ENCODE results near the gene FAM107B.
"Not testable (repeated sequence)": the region's sequence is repeated elsewhere in the genome, so short reads cannot be mapped to it uniquely, and the experiment has no call there.

Gene FAM107B

GRCh38 chr10:14731875-14732512 lies 42.7 kb downstream of the FAM107B start:
- no peak for DNase-seq

DNA sequence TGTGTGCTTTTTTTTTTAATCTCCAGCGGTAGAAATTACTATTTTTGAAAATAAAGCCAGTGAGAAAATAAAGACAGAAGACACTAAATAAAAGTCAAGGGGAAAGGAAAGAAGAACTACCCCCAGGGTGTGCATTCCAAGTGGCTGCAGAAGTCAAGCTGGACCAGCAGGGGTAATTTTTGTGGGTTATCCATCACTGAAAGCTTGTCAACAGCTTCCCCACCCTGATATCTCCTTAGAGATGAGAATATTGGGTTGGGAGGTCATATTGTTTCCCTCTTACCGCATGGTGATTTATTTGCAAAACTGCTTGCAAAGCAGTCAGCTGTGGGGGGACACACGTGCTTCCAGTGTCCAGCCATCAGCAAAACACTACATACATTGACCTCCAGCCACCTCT lies 46.4 kb downstream of the FAM107B start:
- no peak for DNase-seq

GRCh38 chr10:14727924-14728323 lies 46.8 kb downstream of the FAM107B start:
- DNase-seq: no peak

DNA sequence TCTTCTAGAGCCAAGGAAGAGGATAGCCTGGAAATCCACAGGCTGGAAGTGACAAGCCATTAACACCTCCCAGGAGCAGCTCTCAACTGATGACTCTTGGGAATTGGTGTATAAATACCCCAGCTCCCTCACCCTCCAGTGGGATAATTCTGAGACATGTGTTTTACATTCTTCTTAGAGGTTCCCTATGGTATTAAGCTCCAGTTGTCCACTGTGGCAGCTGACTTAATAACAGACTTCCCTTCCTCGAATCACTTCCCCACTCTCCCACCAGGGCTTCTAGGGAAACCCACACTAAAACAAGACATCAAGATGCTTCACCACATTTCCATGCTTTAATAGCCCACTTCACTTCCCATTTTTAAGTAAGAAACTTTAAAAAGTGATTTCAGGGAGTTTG lies 47.2 kb downstream of the FAM107B start:
- no peak for DNase-seq

GRCh38 chr10:14724931-14725330 lies 49.8 kb downstream of the FAM107B start:
- no peak for DNase-seq

DNA sequence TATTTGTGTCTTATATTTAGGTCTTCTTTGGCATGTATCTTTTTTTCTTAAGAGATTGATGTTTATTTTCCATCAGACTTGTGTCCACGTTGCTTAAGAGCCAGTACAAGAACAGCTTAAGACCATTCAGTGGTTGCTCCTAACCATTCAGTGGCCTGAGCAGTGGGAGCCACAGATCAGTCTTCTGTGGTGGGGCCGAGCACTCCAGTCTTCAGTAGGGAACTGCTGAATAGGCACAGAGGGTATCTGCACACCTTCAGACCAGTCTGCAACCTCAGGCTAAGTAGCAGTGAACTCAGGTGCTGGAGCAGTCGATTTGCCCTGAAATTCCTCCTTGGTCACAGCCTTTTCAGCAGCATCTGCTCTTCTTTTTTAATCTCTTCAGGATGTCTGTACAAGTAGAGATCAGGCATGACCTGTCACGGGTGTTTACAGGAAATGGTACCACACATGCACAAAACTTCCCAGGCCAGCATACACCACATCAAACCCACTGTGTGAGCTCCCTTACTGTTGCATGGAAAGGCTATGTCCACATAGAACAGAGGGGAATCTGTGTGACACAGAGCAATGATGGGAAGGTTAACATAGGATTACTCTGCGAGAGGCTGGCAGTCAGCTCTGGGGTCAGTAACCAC lies 51.5 kb downstream of the FAM107B start:
- DNase-seq: no peak

DNA sequence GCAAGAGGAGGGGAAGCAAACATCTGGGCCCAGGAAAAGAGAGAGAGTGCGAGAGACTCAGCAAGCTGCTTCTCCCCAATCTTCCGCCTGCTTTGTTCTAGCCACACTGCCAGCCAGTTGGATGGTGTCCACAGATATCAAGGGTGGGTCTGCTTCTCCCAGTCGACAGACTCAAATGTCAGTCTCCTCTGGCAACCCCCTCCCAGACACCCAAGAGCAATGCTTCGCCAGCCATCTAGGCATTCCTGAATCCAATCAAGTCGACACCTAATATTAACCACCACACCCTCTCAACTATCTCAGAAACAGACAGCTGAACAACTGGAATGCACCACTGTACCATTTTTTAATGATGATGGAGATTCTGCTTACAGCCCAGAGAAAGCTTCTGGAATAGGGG lies 57.1 kb downstream of the FAM107B start:
- DNase-seq: no peak

DNA sequence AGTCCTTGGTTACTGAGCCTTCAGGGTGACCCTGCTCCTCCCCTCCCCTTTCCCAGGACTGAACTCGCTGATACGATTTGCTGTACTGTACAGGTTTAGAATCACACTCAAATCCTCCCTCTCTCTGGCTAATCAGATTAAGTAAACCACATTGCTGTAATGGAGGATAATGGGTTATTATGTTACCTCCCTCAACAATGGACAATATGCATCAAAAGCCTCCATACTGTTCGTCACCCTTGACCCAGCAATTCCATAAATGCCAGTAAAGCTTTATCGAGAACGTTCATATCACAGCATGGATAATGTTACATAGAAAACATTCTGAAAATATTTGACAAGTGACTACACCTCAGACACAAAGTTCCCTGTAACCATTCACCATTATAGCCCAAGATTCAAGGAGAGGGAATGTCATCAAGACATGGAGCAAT lies 61.7 kb downstream of the FAM107B start:
- no peak for DNase-seq

GRCh38 chr10:14709344-14709743 lies 65.4 kb downstream of the FAM107B start:
- not testable (repeated sequence) for DNase-seq

DNA sequence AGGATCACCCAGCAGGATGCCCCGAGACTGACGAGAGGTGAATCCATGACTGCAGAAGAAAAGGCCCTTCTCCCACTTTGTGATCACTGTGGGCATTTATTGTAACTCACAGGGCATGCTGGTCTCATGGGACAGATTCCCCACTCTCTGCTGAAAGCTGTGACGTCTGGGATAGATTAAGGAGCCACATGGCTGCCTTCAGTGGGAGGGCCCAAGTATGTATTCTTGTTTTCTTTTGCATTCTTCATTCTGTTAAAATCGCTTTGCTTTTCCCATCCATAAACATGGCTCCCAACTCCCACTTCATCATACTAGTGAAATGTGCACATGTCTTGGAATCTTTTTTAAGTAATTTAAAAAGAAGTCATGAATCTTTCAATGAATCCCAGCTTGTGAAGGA lies 67.2 kb downstream of the FAM107B start:
- DNase-seq: no peak

- DNase-seq: no peak
These were observed 69.0 kb downstream of the FAM107B start for GRCh38 chr10:14705548-14706230.

- DNase-seq: no peak
These were observed 71.1 kb downstream of the FAM107B start for GRCh38 chr10:14703631-14704001.

- no peak for DNase-seq
These were observed 73.2 kb downstream of the FAM107B start for GRCh38 chr10:14701466-14701865.

GRCh38 chr10:14700546-14700945 lies 74.2 kb downstream of the FAM107B start:
- no peak for DNase-seq

- DNase-seq: no peak
These were observed 75.2 kb downstream of the FAM107B start for GRCh38 chr10:14699482-14699881.

DNA sequence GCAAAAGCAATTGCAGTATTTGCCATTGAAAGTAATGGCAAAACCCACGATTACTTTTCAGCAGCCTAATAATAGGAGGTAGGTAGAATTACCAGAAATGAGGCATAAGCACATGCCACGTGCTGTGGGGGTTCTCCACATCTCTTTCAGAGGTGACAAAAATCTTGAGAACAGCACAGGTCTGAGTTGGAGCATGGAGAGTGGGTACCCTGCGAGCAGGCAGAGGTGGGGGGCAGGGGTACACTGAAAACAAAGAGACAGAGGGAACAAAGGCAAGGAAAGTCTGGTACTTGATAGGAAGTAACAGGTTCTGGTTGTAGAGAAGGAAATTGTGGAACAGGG lies 75.9 kb downstream of the FAM107B start:
- no peak for DNase-seq

DNA sequence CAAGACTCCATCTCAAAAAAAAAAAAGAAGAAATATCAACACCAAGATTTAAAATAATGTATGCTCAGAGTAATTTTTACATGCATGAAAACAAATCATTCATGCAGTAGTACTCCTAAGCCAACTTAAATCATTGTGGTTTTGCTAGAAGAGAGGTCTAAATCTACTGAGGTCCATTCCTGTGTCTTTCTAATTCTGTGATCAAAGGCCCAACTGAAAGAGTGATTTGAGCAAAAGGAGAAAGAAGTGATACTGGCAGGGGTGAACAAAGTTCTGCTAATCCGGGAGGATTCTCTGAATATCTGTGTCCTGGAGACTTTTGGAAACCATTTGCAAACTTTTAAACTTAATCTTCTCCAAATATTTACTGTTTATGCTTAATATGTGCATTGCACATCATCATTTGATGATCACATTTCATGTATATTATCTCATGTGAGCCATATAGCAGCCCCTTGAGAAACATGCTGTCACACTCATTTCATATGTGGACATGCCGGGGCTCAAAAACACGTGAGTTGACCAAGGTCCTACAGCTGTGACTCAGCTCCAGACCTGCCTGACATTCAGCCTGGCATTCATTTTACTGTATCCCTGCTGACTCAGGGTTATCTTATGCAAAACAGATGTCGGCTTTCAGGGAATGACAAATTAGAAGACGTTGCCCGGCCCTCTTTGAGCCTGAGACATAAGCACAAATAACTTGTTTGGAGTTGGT lies 76.4 kb downstream of the FAM107B start:
- DNase-seq: no peak

- DNase-seq: no peak
These were observed 77.4 kb downstream of the FAM107B start for GRCh38 chr10:14697281-14697680.

DNA sequence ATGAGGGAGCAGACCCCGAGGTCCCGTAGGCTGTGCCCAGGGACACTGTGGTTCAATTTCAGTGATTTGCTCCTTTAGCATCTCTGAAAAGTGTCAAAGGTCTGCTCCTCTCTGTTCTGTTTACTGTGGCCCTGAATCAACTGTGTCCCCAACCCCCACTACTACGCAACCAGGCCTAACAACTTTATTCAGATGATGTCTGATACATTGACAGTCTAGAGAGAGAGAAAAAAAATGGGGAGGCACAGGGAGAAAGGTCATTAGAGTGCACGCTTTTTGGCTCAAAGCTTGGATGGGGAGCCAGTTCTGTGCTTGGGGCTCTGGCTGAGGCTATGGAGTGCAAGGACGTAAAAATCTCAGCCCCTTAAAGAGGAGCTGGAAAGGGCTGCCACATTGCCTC lies 77.9 kb downstream of the FAM107B start:
- DNase-seq: no peak

DNA sequence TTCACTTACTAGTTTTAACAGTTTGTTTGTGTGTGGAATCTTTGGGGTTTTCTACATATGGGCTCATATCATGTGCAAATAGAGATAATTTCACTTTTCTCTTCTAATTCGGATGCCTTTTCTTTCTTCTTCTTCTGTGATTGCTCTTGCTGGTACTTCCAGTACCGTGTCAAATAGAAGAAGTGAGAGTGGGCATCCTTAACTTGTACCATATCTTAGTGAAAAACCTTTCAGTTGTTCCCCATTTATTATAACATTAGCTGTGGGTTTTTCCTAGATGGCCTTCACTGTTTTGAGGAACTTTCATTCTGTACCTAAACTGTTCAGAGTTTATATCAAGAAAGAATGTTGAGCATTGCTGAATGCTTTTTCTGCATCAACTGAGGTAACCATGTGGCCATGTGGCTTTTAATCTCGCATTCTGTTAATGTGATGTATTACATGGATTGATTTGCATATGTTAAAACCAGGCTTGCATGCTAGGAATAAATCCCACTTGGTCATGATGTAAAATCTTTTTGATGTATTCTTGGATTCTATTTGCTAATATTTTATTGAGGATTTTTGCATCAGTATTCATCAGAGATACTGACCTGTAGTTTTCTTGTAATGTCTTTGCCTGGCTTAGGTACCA lies 78.7 kb downstream of the FAM107B start:
- no peak for DNase-seq

DNA sequence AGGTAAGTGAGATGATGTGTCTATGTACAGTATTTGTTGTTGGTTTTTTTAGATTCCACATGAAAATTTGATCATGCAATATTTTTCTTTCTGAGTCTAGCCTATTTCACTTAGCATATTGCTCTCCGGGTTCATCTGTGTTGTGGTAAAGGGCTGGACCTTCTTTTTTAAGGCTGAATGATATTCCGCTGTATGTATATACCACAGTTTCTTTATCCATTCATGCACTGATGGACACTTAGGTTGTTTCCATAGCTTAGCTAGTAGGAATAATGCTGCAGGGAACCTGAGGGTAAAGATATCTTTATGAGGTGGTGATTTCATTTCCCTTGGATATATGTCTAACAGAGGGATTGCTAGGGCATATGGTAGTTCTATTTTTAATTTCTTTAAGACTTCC lies 80.8 kb downstream of the FAM107B start:
- DNase-seq: no peak

DNA sequence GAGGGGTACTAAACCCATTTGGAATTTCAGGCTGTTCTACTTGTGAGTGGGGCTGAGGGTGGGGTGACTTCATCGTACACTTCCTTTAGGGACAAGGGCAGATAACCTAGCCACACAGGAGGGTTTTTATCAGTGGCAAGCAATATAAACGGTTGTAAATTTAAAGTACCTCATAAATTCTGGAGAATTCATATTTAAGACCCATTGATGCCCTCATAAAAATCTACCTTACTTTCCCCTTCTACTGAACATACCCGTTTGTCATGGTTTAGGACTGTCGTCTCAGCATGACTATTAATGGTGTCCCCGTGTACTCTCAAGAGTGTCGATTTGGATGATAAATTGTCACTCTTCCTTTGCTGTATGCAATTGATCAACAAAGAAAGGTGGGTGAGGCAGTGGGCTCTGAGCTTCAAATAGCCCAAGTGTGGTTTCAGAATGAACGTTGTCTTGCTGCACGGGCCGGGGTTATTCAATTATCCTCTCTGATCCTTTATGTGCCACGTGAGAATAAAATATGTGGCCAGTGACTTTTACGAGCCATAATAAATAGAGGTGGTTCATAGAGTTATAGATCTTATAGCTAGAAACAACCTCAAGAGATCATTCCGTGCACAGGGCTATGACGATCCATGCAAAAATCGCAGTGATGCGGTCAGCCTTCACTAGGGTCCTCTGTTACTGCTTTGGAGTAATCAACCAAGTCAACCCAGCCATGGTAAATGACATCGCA lies 82.2 kb downstream of the FAM107B start:
- no peak for DNase-seq

DNA sequence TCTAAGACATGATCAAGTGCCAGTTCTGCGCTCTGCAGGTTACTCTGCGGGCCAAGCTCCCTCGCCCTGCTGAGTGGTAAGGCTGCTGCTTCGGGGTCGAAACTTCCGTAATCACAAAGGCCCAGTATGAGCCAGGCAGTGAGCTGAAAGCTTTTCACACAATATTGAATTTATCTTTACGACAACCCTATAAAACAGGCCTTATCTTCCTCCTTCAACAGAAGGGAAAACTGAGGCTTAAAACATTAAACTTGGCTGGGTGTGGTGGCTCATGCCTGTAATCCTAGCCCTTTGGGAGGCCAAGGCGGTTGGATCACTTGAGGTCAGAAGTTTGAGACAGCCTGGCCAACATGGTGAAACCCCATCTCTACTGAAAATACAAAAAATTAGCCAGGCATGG lies 83.3 kb downstream of the FAM107B start:
- no peak for DNase-seq
